NCI-H748 (cell line): ENCODE measurements around the gene IQCM.
A peak's percentile ranks its signal among the peaks of the same experiment; 100 is the strongest.

ENCODE experiments used
- DNase-seq: peaks from one replicate; lab custom pipeline; 2025; ENCODE audit not compliant: unreplicated experiment; lab: John Stamatoyannopoulos, UW

Gene IQCM

GRCh38 chr4:149713031-149713430 lies 102.6 kb downstream of the IQCM start:
- DNase-seq: no peak

GRCh38 chr4:149711593-149712365 lies 103.9 kb downstream of the IQCM start:
- no peak for DNase-seq

DNA sequence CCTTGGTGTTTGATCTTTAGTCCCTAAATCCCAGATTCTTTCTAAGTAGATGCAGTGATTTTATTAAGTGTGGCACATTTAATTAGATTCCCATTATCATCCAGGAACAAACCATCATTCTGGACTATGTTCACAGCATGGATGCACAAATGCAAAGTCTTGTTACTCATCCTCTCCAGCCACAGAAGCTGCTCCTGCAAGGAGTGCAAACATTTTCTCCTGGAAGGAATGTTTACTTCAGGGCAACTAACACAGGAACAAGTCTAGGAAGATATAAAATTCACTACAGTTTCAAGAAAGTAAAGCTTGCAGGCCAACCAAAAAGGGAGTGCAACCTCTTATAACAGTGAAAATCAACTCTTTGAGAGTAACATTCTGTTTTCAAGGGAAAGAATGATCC lies 106.0 kb downstream of the IQCM start:
- no peak for DNase-seq

DNA sequence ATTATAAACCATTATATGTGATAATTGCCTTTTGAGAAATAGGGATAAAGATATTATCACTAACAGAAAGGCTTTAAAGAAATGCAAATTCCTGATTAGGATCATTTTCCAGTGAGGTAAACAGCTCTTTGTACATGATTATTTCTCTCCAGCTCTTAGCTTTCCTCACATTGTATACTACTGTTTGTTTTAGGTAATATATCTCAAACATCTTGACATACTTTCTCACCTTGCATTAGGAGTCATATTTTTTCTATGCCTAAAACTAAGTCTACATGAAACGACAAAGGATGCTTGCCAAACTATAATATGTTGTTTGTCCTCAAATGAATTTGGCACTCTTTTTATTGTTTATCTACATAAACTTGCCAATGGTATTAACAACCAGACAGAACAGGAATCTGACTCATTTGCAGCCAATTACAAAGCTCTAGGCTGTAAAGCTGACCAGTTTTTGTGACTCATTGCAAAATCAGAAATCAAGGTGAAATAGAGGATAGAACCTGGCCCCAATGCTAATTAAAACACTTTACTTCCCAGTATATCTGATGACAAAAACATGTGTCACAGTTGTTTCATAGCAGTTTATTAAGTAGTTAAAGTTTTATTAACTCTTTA lies 107.0 kb downstream of the IQCM start:
- no peak for DNase-seq

- DNase-seq: no peak
Observed at GRCh38 chr4:149707862-149708261, 107.8 kb downstream of the IQCM start.

- no peak for DNase-seq
Observed at GRCh38 chr4:149706942-149707341, 108.7 kb downstream of the IQCM start.

- no peak for DNase-seq
Observed at GRCh38 chr4:149702414-149703293, 113.0 kb downstream of the IQCM start.

DNA sequence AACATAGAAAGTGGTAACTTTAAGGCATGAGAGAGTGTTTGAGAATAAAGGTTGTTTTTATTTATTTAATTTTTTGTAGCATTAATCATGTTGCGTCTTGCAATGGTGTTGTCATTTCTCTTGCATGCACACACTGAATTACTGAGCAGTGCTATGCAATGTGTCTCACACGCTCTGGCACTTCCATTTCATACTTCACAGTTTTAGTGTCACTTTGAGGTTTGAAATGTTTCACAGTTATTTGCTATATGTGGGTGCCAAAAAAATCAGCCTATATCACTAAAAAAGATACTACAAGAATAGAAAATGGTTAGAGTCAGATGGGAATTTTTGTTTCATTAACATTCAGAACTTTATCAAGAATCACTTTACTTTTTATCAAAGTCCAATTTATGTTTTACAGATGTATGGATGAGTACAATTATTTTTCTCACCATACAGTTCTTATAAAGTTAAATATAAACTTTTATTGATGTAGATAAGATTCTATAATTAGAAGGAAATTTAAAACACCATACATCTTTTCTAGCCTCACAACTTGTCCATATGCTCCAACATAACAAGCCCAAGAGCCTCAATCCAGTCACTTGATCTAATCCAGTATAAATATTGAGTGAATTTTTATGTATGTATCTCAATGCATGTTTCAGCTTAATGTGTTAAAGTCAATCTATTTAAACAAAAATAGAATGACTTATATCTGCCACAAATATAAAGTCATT lies 114.0 kb downstream of the IQCM start:
- DNase-seq: no peak

- no peak for DNase-seq
Observed at GRCh38 chr4:149700272-149700671, 115.4 kb downstream of the IQCM start.

GRCh38 chr4:149699642-149700041 lies 116.0 kb downstream of the IQCM start:
- DNase-seq: no peak

GRCh38 chr4:149690726-149691125 lies 124.9 kb downstream of the IQCM start:
- no peak for DNase-seq

GRCh38 chr4:149684516-149684915 lies 131.1 kb downstream of the IQCM start:
- no peak for DNase-seq

- no peak for DNase-seq
Observed at GRCh38 chr4:149676076-149676475, 139.6 kb downstream of the IQCM start.

- DNase-seq: peak; percentile 14
Observed at GRCh38 chr4:149645790-149646189, 169.9 kb downstream of the IQCM start.

DNA sequence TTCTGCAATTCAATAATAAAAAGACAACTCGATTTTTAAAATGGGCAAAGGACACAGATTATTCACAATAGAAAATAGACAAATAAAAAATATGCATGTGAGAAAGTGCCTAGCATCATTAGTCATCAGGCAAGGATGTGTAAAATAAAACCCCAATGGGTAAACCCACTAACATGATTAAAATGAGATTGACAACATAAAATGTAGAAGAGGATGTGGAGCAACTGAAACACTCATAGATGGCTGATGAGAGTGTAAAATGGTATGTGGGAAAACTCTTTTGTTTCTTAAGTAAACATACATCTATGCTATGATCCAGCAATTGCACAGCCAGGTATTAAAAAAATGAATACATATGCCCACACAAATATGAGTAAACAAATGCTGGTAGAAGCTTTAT lies 177.6 kb downstream of the IQCM start:
- DNase-seq: no peak

- no peak for DNase-seq
Observed at GRCh38 chr4:149634368-149634767, 181.3 kb downstream of the IQCM start.

DNA sequence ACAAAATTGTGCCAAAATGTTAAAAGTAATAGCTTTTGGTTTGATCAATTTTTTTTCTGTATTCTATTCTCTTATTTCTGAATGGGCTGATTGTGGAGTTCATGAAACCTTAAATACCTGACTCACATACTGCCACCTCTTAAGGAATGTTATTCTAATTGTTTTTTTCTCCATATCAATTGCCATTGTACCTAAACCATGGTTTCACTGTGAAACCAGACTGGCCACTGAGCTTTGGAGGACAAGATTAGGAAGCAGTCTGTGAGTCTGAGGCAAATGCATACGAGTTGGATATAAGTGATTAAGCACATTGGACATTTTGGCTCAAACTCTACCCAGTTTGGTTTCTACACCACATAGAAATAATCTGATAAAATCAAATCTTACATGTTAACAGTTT lies 184.0 kb downstream of the IQCM start:
- no peak for DNase-seq

GRCh38 chr4:149630064-149630463 lies 185.6 kb downstream of the IQCM start:
- DNase-seq: no peak

GRCh38 chr4:149605601-149606378 lies 209.9 kb downstream of the IQCM start:
- no peak for DNase-seq

GRCh38 chr4:149604827-149605226 lies 210.8 kb downstream of the IQCM start:
- DNase-seq: no peak
